HG02852 (cell line): ENCODE measurements around the gene C12orf75.
A peak's percentile ranks its signal among the peaks of the same experiment; 100 is the strongest.
"Not testable (repeated sequence)": the region's sequence is repeated elsewhere in the genome, so short reads cannot be mapped to it uniquely, and the experiment has no call there.

Experiments
- ATAC-seq: cut with Tn5 transposase; IDR thresholded peaks from one replicate; pipeline ENCODE4 v1.9.1; 2021; ENCODE audit warnings: mild to moderate bottlenecking, moderate library complexity; ENCODE audit not compliant: unreplicated experiment

C12orf75 gene

GRCh38 chr12:105330283-105330930 lies at the start of gene C12orf75:
Gene C12orf75, plus strand, starts transcription at chr12:105330691. Its CDS starts 201 bp downstream, at chr12:105330892.
- peak; percentile 91 for ATAC-seq

GRCh38 chr12:105280966-105281693 lies 49.4 kb upstream of the C12orf75 start:
- ATAC-seq, result no peak

- no peak for ATAC-seq
These were observed 48.8 kb upstream of the C12orf75 start for GRCh38 chr12:105281694-105282049.

GRCh38 chr12:105285378-105285777 lies 45.1 kb upstream of the C12orf75 start:
- no peak for ATAC-seq

- no peak for ATAC-seq
These were observed 43.1 kb upstream of the C12orf75 start for GRCh38 chr12:105287408-105287807.

GRCh38 chr12:105288311-105288996 lies 42.0 kb upstream of the C12orf75 start:
- no peak for ATAC-seq

GRCh38 chr12:105289114-105289904 lies 41.2 kb upstream of the C12orf75 start:
- no peak for ATAC-seq

- ATAC-seq, result no peak
These were observed 39.0 kb upstream of the C12orf75 start for GRCh38 chr12:105291531-105291930.

- no peak for ATAC-seq
These were observed 37.8 kb upstream of the C12orf75 start for GRCh38 chr12:105292705-105293104.

- ATAC-seq, result no peak
These were observed 37.3 kb upstream of the C12orf75 start for GRCh38 chr12:105293187-105293586.

GRCh38 chr12:105294161-105294560 lies 36.3 kb upstream of the C12orf75 start:
- ATAC-seq, result no peak

- no peak for ATAC-seq
These were observed 35.5 kb upstream of the C12orf75 start for GRCh38 chr12:105294886-105295479.

- ATAC-seq, result no peak
These were observed 34.1 kb upstream of the C12orf75 start for GRCh38 chr12:105296116-105297089.

GRCh38 chr12:105300883-105301282 lies 29.6 kb upstream of the C12orf75 start:
- ATAC-seq, result no peak

GRCh38 chr12:105301696-105302095 lies 28.8 kb upstream of the C12orf75 start:
- no peak for ATAC-seq

- ATAC-seq, result not testable (repeated sequence)
These were observed 27.5 kb upstream of the C12orf75 start for GRCh38 chr12:105302986-105303385.

GRCh38 chr12:105304626-105305025 lies 25.9 kb upstream of the C12orf75 start:
- ATAC-seq, result not testable (repeated sequence)

- not testable (repeated sequence) for ATAC-seq
These were observed 22.7 kb upstream of the C12orf75 start for GRCh38 chr12:105307601-105308314.

GRCh38 chr12:105308839-105309238 lies 21.7 kb upstream of the C12orf75 start:
- not testable (repeated sequence) for ATAC-seq
